ENCODE results near the gene GBA2. TPM values are rescaled to one million over a fixed set of nuclear protein-coding genes. Genes with fewer than 3 reads are reported as not detected.

GBA2 gene
- total RNA-seq, 2 donors from 2014 or later, result 107 to 117 TPM

DNA sequence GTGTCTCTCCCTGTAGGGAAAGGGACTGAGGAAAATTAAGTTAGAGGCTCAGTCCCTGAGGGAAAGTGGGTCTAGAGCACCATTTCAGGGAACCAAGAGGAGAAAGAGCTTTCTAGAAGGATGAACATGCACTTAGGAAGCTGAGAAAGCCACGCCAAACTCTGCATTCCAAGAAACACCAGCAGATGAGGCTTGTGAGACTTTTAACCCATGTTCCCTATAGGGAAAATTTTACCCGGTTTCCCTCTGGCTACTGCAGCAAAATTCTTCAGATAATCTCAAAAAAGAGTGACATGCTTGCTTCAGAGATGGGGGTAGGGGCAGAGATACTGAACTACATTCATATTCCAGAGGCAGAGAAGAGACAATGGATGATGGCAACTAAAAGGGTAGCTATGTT, 25.6 kb downstream of the GBA2 start:
- Histone ChIP-seq H3K27ac (ENCODE audit: low read depth, low read length) (no peak overlapping the region), H3K36me3 (ENCODE audit: control insufficient read depth, insufficient read depth, low read length) (peaks cover 77% of the 10 kb centered on the region), H3K9me3 (ENCODE audit: control insufficient read depth, low read length) (no peaks in the 10 kb centered on the region), H3K9ac (ENCODE audit: extremely low read depth, low read length, poor library complexity, severe bottlenecking) (no peak overlapping the region), H3K27me3 (ENCODE audit: control insufficient read depth, insufficient read depth, low read length, poor library complexity, severe bottlenecking) (no peaks in the 10 kb centered on the region), H3K4me1 (ENCODE audit: control insufficient read depth, insufficient read depth, low read length) (peaks cover 9% of the 10 kb centered on the region), H3K4me3 (ENCODE audit: low read length) (no peak overlapping the region)
- no peaks in the 10 kb centered on the region for H3K27me3 Mint-ChIP-seq (ENCODE audit: insufficient read depth)
- H3K4me3 Mint-ChIP-seq, result no peak overlapping the region
- H3K4me1 Mint-ChIP-seq, result peaks cover 6% of the 10 kb centered on the region
- TF ChIP-seq CTCF (conservative IDR thresholded peaks at IDR 0.05), result no peak
- WGBS, 2 experiments (ENCODE audit: insufficient coverage in 1 of 2, insufficient read length in 1 of 2), result 98 to 100% methylated on average over 1 to 2 of the region's 2 CpGs
- DNase-seq, result no peak
- no peaks in the 10 kb centered on the region for H3K9me3 Mint-ChIP-seq
- no peak overlapping the region for H3K27ac Mint-ChIP-seq
- peaks cover 67% of the 10 kb centered on the region for H3K36me3 Mint-ChIP-seq (ENCODE audit: low read depth)

- Histone ChIP-seq H3K4me1 (ENCODE audit: control insufficient read depth, insufficient read depth, low read length) (no peaks in the 10 kb centered on the region), H3K27ac (ENCODE audit: low read depth, low read length) (no peak overlapping the region), H3K9ac (ENCODE audit: extremely low read depth, low read length, poor library complexity, severe bottlenecking) (no peak overlapping the region), H3K36me3 (ENCODE audit: control insufficient read depth, insufficient read depth, low read length) (peaks cover 98% of the 10 kb centered on the region), H3K4me3 (ENCODE audit: low read length) (no peak overlapping the region), H3K9me3 (ENCODE audit: control insufficient read depth, low read length) (no peaks in the 10 kb centered on the region), H3K27me3 (ENCODE audit: control insufficient read depth, insufficient read depth, low read length, poor library complexity, severe bottlenecking) (no peaks in the 10 kb centered on the region)
- 93% methylated on average over 3 to 4 of the region's 4 CpGs for WGBS, 2 experiments (ENCODE audit: insufficient coverage in 1 of 2, insufficient read length in 1 of 2)
- TF ChIP-seq CTCF (conservative IDR thresholded peaks at IDR 0.05), result no peak
- H3K27me3 Mint-ChIP-seq (ENCODE audit: insufficient read depth), result no peaks in the 10 kb centered on the region
- H3K27ac Mint-ChIP-seq, result no peak overlapping the region
- H3K4me1 Mint-ChIP-seq, result no peaks in the 10 kb centered on the region
- peaks cover 83% of the 10 kb centered on the region for H3K36me3 Mint-ChIP-seq (ENCODE audit: low read depth)
- no peak for DNase-seq
- no peaks in the 10 kb centered on the region for H3K9me3 Mint-ChIP-seq
- H3K4me3 Mint-ChIP-seq, result no peak overlapping the region
Observed at GRCh38 chr9:35719546-35719945, 29.5 kb downstream of the GBA2 start.

GRCh38 chr9:35718721-35719511, 30.1 kb downstream of the GBA2 start:
- Histone ChIP-seq H3K9me3 (ENCODE audit: control insufficient read depth, low read length) (no peaks in the 10 kb centered on the region), H3K4me1 (ENCODE audit: control insufficient read depth, insufficient read depth, low read length) (no peaks in the 10 kb centered on the region), H3K27me3 (ENCODE audit: control insufficient read depth, insufficient read depth, low read length, poor library complexity, severe bottlenecking) (no peaks in the 10 kb centered on the region), H3K4me3 (ENCODE audit: low read length) (no peak overlapping the region), H3K9ac (ENCODE audit: extremely low read depth, low read length, poor library complexity, severe bottlenecking) (no peak overlapping the region), H3K27ac (ENCODE audit: low read depth, low read length) (no peak overlapping the region), H3K36me3 (ENCODE audit: control insufficient read depth, insufficient read depth, low read length) (peaks cover 98% of the 10 kb centered on the region)
- no peaks in the 10 kb centered on the region for H3K9me3 Mint-ChIP-seq
- TF ChIP-seq CTCF (conservative IDR thresholded peaks at IDR 0.05), result no peak
- no peaks in the 10 kb centered on the region for H3K27me3 Mint-ChIP-seq (ENCODE audit: insufficient read depth)
- DNase-seq, result no peak
- no peaks in the 10 kb centered on the region for H3K4me1 Mint-ChIP-seq
- no peak overlapping the region for H3K4me3 Mint-ChIP-seq
- WGBS, 2 experiments (ENCODE audit: insufficient coverage in 1 of 2, insufficient read length in 1 of 2), result 93 to 99% methylated on average over 10 to 15 of the region's 15 CpGs
- H3K36me3 Mint-ChIP-seq (ENCODE audit: low read depth), result peaks cover 82% of the 10 kb centered on the region
- no peak overlapping the region for H3K27ac Mint-ChIP-seq
